DMS114 treated with DMSO at 0.1 percent for 48 hours (cell line): ENCODE results near the gene CCDC47.
A peak's percentile ranks its signal among the peaks of the same experiment; 100 is the strongest.

Experiments used
- DNase-seq: peaks from one replicate; lab custom pipeline; 2025; ENCODE audit not compliant: unreplicated experiment; lab: John Stamatoyannopoulos, UW

Gene CCDC47

DNA sequence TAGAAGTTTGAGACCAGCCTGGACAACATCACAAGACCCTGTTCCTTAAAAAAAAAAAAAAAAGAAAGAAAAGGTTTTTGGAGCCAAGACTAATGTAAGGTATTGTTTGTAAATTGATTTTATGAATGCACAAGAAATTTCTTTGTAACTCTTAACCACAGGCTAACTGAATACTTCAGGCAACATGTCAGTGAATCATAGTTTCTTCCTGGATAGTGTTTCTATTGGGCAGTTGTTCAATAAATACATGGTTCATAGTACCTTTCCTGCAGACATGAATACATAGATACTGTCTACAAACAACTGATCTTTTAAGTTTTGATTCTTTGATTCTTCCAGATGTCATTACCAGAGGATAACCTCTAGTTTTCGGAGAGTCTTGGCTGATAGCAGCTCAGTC is 12.2 kb upstream of the CCDC47 start:
- DNase-seq = no peak

DNA sequence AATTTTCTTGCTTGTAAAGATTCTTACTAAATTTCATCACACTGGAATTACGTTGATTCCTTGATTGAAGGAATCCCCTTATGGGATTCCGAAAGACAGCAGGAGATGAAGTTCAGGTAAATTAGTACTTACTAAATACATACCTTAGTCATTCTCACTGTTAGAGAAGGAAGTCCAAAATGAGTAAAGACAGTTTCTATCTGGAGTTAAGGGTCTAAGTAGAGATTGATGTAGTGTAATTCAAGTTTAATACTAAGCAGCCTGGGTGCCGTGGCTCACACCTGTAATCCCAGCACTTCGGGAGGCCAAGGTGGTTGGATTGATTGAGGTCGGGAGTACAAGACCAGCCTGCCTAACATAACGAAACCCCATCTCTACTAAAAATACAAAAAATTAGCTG is 10.1 kb upstream of the CCDC47 start:
- no peak for DNase-seq

DNA sequence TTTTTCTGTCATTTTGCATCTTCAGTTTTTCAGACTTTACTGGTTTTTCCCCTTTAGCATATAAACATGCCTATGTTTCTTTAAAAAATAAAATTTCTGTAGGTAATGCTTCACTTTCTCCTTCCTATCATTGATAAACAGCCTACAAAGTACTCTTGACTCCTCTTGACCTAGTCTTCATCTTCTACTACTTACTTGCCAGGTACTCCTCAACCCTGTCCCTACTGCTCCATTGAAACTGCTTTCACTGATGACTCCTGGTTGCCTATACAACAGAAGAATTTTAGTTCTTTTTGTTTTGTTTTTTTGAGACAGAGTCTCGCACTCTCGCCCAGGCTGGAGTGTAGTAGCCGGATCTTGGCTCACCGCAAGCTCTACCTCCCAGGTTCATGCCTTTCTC is 7.5 kb upstream of the CCDC47 start:
- no peak for DNase-seq

DNA sequence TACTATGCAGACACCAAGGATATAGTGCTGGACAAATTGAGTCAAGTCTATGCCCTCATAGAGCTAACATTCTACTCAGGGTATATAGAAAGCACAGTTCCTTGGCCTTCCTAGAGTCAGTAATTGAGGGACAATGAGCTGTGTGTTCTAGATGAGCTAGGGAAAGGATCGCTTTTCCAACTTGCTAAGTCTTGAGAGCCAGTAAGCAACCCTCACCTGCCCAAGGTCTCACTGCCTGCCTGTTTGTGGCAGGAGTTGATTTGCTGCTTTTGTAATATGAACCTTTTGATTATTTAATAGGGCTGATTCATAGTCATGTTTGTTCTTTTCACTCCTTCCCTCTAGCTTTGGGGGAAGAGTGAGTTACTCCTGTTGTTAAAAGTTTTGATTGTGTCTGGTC is 7.1 kb upstream of the CCDC47 start:
- DNase-seq = no peak

DNA sequence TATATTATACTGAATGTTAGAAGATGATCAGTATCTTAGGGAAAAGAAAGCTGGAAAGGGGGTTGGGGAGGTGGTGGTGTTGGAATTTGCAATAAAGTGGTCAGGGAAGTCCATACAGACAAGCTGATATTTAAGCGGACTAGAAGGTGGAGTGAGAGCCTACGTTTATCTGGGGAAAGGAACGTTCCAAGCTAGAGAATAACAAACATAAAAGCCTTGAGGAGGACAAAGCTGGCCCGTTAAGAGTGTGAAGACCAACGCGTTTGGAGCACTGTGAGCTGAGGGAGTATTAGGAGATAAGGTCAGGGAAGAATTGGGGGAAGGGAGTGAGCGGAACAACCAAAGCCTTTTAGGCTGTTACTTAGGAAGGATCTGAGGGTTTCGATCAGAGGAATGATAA is 2.0 kb upstream of the CCDC47 start:
- no peak for DNase-seq

DNA sequence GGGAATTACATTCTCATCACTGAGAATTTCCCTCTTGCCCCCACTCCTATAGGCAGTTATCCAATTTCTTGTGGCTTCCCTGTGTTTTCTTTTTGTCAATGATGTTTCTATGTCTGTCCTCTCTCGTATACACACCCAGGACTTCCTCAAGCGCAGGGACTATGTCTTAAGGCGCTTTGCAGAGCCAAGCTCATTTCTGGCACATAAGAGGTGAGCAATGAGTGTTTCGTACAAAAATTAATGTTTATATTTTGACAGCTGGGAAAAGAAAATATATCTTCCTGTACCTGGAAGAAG is 1.5 kb upstream of the CCDC47 start:
- no peak for DNase-seq

DNA sequence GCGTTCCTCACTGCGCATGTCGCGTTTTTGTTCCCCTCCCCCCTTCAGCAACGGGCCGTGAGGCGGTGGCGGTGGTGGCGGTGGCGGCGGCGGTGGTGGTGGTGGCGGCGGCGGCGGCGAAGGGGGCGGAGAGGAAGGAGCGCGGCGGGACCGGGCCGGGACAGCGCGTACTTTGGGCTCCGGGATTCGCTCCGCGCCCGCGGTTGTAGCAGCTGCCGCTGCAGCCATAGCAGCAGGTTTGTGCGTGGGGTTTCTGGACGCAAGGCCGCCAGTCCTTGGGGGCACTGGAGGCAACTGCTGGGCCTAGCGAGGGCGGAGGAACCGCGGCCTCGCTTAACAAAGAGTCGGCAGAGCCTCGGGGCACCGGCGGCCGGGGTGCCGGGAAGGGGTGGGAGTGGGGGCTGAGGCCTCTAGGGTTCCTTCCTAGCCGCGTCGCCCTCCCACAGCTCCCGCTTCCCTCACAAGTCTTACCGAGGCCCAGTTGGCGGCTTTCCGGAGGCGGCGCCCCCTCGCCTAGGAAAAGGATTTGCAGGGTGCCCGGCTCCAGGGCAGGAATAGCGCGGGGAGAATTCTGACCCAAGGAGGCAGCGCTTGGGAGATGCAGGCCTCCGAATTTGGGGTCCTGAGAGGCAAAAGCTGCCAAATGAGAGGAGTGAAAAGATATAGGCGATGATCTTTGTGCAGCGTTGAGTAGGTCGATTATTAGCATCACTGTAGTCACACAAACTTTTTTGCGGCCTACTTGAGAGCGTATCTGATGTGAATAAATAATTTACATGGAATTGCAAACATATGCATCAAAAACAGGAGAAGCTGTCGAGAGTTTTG is 958 bp upstream of the CCDC47 start, which contains the start of gene DDX42:
TSS of gene DDX42 (plus strand) at position 30 of the 828 bp plus-strand sequence. CDS start 12,880 bp downstream, outside the sequence.
- no peak for DNase-seq

DNA sequence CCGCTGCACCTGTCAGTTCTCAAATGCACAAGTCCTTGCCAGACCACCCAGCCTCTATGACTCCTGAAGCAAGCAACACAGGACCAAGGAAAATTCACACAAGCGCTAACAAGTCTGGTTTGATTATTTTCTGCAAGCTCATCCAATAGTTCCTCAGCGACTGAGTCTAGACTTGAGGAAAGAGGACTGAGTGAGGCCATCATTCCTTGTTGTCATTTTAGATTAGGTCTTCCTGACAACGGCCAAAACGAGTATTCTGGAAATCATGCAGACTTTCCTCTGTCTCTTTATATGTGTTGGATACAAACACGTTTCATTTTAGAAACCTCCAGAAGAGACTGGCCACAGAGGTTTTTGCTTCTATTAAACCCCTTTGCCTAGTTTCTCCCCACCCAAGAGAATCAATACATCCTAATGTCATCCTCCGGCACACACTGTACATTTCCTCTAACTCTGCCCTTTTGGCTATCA is 561 bp downstream of the CCDC47 start:
- no peak for DNase-seq

DNA sequence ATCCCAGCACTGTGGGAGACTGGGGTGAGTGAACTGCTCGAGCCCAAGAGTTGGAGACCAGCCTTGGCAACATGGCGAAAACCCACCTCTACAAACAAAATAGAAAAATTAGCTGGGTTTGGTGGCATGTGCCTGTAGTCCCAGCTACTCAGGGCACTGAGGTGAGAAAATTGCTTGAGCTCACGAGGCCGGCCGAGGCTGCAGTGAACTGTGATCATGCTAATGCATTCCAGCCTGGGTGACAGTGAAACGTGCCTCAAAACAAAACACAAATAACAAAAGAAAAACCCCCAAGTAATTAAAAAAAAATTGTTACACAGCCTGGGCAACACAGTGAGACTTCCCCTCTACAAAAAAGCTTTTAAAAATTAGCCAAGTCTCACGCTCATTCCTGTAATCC is 5.0 kb downstream of the CCDC47 start:
- no peak for DNase-seq

DNA sequence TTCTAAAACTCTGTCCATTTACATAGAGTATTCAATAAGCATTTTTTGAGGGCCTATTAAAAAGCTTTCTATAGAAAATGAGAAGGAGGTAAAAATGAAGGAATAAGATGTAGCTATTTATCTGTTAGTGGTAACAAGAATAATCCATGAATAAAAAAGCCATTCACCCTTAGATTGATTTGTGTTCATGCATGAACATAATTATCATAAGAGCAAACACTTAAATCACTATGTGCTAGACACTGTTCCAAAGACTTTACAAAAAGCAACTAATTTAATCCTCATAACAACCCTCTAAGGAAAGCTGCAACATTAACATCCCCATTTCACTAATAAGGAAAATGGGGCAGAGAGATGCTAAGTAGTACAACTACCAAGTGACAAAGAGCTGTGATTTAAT is 6.6 kb downstream of the CCDC47 start:
- no peak for DNase-seq

DNA sequence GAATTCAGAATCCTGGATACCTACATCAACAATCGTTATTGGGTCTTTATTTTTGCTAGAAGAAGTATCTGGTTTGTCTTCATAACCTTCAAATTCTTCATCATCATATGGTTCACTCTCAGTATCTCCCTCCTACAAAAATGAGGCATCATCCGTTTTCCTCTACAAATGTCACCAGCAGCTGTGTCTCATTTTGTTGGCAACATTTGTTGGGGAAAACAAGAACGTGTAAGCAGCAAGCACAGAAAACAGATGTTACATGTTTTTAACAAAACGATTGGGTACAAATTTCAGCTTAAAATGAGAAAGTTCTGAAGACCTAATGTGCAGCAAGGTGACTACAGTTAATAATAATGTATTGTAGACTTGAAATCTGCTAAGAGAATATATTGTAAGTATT is 8.7 kb downstream of the CCDC47 start:
- DNase-seq = no peak

DNA sequence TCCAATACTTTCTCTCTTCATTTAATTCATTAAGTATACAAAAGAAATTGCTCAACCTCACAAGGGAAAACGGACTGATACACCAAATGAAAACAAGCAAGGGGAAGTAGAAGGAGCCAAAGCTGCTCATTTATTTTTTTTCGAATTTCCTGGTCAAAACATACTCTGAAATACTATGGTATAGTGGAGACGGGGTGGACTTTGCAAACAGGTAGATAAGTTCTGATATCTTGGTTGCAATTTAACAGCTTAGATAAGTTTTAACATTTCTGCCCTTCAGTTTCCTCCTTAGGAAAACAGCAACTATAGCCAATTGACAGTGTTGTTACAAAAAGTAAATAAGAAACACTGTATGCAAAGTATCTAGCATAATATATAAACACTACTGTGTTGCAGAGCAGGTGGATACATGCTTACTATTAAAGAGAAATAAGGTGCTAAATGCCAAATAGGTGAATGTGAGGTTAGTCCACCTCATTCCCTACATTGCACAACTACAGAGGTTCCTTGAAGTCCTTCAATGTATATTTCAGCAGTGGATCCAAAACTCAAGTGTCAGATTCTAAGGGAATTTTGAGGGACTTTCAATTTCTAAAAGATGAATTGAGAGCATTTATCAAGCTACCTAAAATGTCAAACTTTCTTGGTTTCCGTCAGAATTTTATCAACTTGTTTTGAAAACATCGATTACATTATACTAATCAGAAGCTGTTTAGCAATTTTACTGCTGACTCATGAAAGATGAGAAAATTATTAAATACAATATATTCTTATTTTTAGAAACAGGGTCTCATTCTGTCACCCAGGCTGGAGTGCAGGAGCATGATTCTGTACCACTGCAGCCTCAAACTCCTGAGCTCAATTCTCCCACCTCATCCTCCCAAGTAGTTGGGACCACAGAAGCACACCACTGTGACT is 11.0 kb downstream of the CCDC47 start:
- DNase-seq = no peak

DNA sequence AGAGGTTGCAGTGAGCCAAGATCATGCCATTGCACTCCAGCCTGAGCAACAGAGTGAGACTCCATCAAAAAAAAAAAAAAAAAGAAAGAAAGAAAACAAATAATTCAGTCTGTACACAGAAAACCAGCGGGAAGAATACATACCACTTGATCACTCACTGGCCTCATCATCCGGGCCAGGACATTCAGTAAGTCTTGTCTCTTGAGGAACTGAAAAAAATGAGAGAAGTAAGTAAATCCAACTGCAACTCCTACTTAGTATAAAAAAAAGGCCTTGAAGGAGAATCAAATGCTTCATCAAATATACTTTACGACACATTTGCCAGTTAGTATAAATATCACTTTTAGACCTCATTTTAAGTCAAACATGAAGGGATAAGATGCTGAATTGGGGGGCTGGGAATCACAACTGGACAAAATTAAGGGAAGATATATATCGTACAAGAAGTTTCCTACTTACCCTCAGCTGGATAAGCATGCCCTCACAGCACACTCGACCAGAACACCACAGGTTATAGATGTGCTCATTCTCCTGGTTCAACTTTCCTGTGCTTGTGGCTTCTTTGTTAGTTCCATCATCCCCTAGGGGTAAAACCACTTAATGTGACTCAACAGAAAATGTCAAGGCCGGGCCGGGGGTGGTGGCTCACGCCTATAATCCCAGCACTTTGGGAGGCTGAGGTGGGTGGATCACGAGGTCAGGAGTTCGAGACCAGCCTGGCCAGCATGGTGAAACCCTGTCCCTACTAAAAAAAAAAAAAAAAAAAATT is 12.4 kb downstream of the CCDC47 start:
- no peak for DNase-seq

DNA sequence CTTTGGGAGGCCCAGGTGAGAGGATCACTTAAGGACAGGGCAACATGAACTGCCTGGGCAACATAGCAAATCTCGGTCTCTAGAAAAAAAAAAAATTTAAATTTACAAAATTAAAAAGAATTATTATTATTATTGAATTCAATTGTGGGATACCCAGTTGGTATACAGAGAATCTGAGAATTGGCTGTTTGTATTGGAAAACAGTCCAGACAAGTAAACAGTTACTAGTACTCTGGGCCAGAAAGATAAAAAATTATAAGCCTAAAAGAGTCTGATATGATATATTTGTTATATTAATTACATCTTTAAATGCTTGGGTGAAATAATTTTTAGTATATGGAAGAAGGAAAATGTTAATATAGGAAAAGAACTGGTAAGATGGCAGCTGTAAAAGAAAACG is 15.0 kb downstream of the CCDC47 start:
- no peak for DNase-seq

DNA sequence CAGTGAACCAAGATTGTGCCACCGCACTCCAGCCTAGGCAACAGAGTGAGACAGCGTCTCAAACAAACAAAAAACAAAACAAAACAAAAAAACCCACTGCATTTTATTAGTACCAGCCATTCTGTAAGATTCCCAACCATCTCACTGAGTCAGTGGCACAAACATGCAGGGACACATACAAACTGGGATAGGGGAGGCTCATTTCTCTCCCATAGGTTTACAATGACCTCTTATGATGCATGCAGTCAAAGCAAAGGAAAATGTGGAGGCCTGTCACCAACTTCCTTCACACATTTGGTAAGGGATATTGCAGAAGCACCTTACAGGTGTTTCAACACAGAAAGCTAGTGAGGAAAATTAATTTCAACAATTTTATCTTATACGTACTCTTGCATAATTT is 19.4 kb downstream of the CCDC47 start:
- DNase-seq = no peak

DNA sequence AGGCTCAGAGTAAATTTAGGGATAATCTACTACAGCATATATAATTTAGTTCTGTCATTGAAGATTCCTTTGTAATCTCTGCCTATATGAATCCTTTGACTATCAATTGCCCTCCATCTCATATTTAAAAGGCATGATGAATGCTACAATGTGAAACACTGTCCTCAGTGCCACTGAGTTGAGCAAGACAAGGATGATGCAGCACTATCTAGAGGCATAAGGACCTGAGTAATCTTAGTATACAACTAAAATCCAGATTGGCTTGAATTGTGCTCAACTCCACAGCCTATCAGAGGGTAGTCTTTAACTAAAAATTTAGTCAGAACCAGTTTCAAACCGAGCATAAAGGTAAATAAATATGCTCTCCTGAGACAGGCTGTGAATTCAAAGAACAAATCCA is 20.2 kb downstream of the CCDC47 start:
- no peak for DNase-seq

DNA sequence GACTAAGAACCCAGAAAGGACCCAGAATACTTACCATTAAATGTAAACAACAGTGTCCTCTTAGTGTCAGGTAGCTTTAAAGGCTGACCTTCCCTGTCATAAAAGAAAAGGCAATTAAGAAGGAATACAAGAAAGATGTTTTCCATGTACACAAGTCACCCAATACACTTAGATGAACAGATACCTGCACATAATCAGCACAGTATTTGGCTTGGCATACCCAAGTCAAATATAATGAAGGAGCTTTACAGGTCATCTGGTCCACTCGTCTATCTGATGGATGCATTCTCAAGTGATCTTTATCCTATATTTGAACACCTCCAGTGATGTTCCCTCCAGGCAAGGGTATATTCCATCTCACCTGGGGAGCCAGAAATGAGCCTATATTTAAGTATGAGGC is 20.7 kb downstream of the CCDC47 start:
- DNase-seq = no peak

DNA sequence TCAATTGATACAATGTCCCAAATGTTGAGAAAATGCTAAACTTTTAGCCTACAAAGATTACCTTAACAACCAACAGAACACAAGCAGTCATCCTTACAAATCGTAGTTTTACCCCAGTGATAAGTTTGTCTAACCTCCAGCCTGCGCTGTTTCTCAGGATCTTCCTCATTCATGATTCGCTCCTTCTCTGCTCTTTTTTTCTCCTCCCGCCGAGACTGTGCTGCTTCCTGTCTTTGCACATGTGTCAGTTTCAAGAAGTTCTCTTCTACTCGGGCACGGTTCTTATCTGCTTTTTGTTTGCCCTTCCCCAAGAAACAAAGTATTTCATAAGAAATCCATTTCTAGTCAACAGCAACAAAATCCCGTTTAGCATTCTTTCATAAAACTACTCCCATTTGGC is 21.6 kb downstream of the CCDC47 start:
- DNase-seq = no peak

DNA sequence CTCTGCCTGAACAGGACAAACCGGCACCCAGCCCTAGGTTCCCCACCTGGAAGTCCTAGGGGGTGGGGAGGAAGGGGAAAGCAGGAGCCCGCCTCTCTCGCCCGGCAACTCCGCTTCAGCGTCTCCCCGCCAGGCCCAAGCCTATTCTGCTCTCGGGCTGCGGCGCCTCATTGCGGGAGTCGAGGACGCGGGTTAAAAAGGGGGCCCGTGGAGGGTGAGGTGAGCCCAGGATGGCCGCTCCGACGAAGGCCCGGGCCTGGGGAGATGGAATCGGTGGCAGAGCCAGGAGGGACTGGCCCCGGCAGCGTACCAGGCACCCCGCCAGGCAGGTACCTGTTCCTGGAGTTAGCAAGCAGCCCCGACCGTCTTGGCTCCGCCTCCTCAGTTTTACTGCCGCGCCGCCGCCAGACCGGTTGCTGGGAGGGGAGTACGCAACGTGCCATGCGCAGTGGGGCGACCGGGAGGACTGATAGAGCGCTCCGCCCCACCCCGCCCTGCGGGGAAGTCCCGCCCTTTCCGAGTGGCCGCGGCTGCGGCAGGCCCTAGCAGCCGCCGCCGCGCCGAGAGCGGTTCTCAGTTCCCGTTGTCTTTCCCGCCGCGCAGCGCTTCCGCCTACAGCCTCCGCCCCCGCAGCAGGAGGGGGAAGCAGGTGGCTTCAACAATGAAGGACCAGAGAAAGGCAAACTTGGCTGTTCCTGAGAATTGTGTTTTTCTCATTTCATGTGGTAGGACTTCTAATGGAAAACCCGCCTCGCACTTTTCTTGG is 31.8 kb downstream of the CCDC47 start, which contains the start of gene STRADA:
TSS of gene STRADA (minus strand) at position 392 of the 766 bp plus-strand sequence. CDS start 13,430 bp downstream, outside the sequence.
- peak; percentile 95 for DNase-seq

DNA sequence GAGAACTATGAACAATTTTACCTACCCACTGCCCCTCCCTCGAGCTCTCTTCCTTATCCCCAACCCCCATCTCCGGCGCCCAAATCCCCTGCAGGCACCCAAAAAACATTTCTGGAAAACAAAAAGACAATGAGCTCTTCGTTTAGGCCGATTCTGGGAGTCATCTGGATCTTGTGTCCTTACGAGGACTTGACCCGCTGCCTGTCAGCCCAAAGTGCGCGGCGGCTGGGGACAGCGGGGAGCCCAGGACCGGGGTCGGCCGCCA is 32.3 kb downstream of the CCDC47 start:
- DNase-seq = no peak
